ENCODE results near the gene GGT1.
"Not testable (repeated sequence)": the region's sequence is repeated elsewhere in the genome, so short reads cannot be mapped to it uniquely, and the experiment has no call there.

GGT1 gene

GRCh38 chr22:24649371-24649770 lies 46.4 kb downstream of the GGT1 start:
- not testable (repeated sequence) for H3K4me3 ChIP-seq (ENCODE audit: low read depth, low read length)

GRCh38 chr22:24650884-24651283 lies 47.9 kb downstream of the GGT1 start:
- not testable (repeated sequence) for H3K4me3 ChIP-seq (ENCODE audit: low read depth, low read length)

GRCh38 chr22:24665395-24665794 lies 62.4 kb downstream of the GGT1 start:
- H3K4me3 ChIP-seq (ENCODE audit: low read depth, low read length) = not testable (repeated sequence)

GRCh38 chr22:24667904-24668303 lies 64.9 kb downstream of the GGT1 start:
- not testable (repeated sequence) for H3K4me3 ChIP-seq (ENCODE audit: low read depth, low read length)

- H3K4me3 ChIP-seq (ENCODE audit: low read depth, low read length) = not testable (repeated sequence)
Observed at GRCh38 chr22:24672532-24672931, 69.5 kb downstream of the GGT1 start.

All from GM12875 (cell line).